Ovary (tissue), 3 donors: ENCODE data around the gene SIDT1.

Source experiments
- CTCF ChIP-seq, 3 donors: fragments of 450-650 bp in 2 of 3; fragments of 200-600 bp in 1 of 3; IDR thresholded peaks; one replicate each; pipeline versions ENCODE4 v1.5.1 to v1.8.0; 2016 to 2022; ENCODE audit warnings: antibody characterized with exemption in 3 of 3, mild to moderate bottlenecking in 1 of 3
- POLR2A ChIP-seq: fragments of 450-650 bp; IDR thresholded peaks from one replicate; pipeline ENCODE4 v1.6.1; 2017; ENCODE audit warnings: antibody characterized with exemption, mild to moderate bottlenecking, moderate library complexity
- donor health status: DM: no; HTN: no; CAD: no.

GRCh38 chr3:113499081-113499480 lies 33.3 kb upstream of the SIDT1 start:
- TF ChIP-seq CTCF (IDR thresholded peaks at IDR 0.05) (no peak), POLR2A (no peak)
